Middle frontal gyrus (tissue), 1 donor: Measurements from ENCODE around the gene LAPTM5.

Experiments
- DNase-seq: peaks from one replicate; pipeline ENCODE4 v3.0.0-alpha.2; 2015; ENCODE audit warnings: low spot score; ENCODE audit errors: extremely low spot score

Gene LAPTM5

GRCh38 chr1:30756545-30757351, 826 bp downstream of the LAPTM5 start:
- DNase-seq, result no peak

DNA sequence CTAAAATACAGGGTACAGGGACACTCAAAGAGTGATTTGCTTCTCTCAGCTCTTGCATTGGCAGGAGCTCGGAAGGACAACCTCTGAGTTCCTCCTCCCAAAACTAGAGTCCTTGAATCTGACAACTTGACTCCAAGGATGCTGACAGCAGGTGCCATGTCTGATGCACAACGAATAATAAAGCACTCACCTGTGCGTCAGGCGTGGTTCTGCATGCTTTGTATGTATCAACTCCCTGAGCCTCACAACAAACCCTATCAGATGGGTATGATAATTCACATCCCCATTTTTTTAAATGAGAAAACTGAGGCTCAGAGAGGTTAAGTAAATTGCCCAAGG, 1.4 kb downstream of the LAPTM5 start:
- no peak for DNase-seq

GRCh38 chr1:30755746-30756145, 1.8 kb downstream of the LAPTM5 start:
- no peak for DNase-seq

GRCh38 chr1:30755334-30755733, 2.2 kb downstream of the LAPTM5 start:
- DNase-seq, result no peak

DNA sequence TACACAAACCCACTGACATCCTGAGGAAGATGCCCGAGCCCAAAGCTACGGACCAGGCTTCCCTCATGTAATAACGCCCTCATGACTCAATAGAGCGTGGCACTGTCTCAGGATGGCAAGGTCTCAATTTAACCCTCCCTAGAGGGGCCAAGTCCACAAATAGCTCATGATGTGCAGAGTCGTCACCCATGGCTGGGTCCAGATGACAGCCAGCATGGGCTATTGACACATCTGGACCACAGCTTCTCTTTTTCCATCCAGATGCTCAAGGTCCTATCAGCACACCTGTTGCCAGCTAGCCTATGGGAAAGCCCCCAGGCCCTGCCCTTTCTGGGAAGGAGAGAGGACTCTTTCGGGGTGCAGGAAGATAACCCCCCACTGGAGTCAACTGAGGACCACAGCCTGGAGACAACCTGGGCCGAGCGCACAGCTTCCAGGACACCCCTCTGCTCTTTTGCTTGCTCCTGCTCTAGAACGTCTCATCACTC, 2.8 kb downstream of the LAPTM5 start:
- no peak for DNase-seq

DNA sequence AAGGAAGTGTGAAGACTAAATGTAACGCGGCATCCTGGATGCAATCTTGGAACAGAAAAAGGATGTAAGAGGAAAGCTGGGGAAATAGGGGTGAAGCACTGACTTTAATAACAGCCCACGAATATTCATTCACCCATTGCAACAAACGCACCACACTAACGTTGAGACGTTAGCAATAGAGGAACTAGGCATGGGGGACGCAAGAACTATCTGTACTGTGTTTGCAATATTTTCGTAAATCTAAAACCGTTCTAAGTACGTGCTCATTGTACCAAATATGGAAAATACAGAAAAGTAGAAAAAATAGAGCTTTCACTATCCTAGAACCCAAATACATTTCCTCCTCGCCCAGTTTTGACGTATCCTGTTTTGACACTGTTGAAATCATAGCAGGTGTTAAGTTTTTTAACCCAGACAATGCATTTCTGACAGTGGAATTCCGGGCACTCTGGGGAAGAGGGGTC, 3.9 kb downstream of the LAPTM5 start:
- DNase-seq, result no peak

- no peak for DNase-seq
These were observed 4.5 kb downstream of the LAPTM5 start for GRCh38 chr1:30753118-30753517.

- no peak for DNase-seq
These were observed 5.0 kb downstream of the LAPTM5 start for GRCh38 chr1:30752651-30752908.

- no peak for DNase-seq
These were observed 5.5 kb downstream of the LAPTM5 start for GRCh38 chr1:30751830-30752650.

DNA sequence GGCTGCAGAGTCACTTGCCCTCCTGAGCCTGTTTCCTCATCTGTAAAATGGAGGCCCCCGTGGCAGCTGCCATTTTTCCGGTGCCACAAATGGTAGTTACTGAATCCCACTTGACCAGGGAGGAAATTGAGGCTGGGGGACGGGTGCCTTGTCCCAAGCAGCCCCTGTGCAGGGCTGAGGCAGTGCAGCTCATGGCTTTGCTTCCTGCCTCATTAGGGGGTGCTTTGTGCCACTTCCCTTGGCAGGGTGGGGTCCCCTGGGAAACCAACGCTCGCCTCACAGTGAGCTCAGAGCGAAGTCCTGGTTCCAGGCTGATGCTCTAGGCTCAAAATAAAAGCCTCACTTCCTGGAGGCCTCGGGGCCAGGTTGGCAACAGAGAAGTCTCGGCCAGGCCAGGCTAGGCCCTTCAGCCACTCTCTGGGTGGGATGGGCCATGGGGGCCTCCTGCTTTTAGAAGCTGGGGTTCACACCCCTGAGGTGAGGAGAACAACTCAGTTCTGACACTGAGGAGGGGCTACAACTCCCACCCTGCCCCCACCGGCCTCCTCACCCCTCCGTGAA, 6.8 kb downstream of the LAPTM5 start:
- no peak for DNase-seq

DNA sequence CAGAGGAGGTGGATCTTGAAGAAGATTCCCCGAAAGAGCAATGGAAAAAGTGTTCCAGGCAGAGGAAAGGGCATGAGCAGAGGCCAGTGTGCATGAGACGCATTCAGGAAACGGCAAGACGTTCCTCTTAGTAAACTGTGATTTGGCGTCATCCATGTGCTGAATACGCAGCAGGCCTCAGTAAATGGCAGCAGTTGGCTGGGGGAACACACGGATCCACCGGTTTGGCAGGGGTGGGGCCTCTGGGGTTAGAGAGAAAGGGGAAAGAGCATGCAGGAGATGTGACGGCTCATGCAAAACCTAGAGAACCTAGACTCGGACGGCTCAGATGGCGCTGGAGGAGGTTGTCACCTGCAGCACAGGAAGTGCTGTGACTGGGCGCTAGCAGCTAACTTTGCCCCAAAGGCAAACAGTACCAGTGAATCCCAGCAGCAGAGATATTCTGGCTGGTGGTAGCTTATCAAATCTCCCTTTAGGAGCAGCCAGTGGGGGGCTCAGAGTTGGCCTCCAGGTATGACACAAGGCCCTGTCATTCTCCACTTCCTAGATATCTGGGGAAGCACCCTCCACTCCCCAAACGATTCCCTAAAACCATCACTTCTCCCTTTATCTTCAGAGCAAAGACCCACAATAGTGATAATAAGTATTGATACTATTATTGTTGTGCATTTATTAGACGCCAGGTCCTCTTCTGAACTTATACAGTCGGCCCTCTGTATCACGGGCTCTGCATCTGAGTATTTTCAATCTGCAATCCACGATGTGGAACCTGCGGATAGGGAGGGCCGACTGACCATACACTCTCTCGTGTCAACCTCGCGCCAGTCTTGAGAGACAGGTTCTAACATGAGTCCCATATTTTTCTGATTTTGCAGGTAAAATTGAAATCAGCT, 7.6 kb downstream of the LAPTM5 start:
- DNase-seq, result no peak

GRCh38 chr1:30748699-30749401, 8.7 kb downstream of the LAPTM5 start:
- peak; percentile 50 for DNase-seq

GRCh38 chr1:30748098-30748698, 9.4 kb downstream of the LAPTM5 start:
- peak; percentile 37 for DNase-seq

DNA sequence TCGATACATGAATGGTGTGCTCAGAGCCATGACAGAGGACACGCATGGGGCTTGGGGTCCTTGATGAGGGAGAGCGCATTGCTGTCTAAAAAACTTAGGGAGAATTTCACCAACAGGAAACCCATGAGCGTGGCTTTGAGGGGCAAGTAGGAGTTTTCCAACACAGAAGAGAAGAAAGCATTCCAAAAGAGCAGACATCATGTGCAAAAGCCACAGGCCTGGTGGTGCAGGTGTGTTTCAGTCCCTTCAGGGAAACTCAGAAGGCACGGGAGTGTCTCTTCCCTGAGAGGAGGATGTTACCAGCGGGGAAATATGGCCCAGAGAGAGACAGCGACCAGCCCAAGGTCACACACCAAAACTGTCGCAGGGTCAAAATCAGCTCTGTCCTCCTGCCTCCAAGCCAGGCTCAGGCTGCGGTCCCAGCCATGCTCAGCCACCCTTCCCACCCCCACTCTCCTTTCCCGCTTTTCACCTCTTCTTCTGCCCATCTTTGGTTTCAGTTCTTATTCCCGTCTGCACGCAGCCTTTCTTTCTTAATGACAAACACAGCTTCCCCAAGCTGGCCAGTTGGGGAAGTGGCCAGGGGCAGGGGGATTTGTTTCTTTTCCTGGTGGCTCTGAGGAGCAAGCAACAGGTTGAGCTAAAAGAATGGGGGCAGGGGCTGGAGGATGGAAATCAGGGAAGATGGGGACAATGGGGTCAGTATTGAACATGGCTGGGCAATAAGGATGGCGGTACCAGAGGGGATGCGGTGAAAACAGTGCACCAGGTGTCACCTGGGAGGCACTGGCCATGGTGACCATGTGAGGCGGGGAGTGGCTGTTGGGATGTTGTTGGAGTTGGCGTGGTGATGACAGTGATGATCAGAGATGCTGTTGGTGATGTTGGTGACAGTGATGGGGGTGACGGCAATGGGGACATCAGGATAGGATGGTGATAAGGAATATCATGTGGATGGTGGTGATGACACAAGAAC, 10.3 kb downstream of the LAPTM5 start:
- no peak for DNase-seq

GRCh38 chr1:30746212-30747032, 11.2 kb downstream of the LAPTM5 start:
- DNase-seq, result no peak

- DNase-seq, result no peak
These were observed 11.8 kb downstream of the LAPTM5 start for GRCh38 chr1:30745834-30746208.

GRCh38 chr1:30745156-30745833, 12.3 kb downstream of the LAPTM5 start:
- DNase-seq, result no peak
